Activated T-cell treated with anti-CD3 and anti-CD28 coated beads, Interleukin-2, amount 50 U/mL, for 1 hour (primary cell): Measurements from ENCODE around the gene TTLL4.
A peak's percentile ranks its signal among the peaks of the same experiment; 100 is the strongest.
"Not testable (repeated sequence)": the region's sequence is repeated elsewhere in the genome, so short reads cannot be mapped to it uniquely, and the experiment has no call there.

Experiments used
- DNase-seq: peaks from one replicate; pipeline ENCODE4 v3.0.0-alpha.2; 2020

TTLL4 gene, protein sequence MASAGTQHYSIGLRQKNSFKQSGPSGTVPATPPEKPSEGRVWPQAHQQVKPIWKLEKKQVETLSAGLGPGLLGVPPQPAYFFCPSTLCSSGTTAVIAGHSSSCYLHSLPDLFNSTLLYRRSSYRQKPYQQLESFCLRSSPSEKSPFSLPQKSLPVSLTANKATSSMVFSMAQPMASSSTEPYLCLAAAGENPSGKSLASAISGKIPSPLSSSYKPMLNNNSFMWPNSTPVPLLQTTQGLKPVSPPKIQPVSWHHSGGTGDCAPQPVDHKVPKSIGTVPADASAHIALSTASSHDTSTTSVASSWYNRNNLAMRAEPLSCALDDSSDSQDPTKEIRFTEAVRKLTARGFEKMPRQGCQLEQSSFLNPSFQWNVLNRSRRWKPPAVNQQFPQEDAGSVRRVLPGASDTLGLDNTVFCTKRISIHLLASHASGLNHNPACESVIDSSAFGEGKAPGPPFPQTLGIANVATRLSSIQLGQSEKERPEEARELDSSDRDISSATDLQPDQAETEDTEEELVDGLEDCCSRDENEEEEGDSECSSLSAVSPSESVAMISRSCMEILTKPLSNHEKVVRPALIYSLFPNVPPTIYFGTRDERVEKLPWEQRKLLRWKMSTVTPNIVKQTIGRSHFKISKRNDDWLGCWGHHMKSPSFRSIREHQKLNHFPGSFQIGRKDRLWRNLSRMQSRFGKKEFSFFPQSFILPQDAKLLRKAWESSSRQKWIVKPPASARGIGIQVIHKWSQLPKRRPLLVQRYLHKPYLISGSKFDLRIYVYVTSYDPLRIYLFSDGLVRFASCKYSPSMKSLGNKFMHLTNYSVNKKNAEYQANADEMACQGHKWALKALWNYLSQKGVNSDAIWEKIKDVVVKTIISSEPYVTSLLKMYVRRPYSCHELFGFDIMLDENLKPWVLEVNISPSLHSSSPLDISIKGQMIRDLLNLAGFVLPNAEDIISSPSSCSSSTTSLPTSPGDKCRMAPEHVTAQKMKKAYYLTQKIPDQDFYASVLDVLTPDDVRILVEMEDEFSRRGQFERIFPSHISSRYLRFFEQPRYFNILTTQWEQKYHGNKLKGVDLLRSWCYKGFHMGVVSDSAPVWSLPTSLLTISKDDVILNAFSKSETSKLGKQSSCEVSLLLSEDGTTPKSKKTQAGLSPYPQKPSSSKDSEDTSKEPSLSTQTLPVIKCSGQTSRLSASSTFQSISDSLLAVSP

DNA sequence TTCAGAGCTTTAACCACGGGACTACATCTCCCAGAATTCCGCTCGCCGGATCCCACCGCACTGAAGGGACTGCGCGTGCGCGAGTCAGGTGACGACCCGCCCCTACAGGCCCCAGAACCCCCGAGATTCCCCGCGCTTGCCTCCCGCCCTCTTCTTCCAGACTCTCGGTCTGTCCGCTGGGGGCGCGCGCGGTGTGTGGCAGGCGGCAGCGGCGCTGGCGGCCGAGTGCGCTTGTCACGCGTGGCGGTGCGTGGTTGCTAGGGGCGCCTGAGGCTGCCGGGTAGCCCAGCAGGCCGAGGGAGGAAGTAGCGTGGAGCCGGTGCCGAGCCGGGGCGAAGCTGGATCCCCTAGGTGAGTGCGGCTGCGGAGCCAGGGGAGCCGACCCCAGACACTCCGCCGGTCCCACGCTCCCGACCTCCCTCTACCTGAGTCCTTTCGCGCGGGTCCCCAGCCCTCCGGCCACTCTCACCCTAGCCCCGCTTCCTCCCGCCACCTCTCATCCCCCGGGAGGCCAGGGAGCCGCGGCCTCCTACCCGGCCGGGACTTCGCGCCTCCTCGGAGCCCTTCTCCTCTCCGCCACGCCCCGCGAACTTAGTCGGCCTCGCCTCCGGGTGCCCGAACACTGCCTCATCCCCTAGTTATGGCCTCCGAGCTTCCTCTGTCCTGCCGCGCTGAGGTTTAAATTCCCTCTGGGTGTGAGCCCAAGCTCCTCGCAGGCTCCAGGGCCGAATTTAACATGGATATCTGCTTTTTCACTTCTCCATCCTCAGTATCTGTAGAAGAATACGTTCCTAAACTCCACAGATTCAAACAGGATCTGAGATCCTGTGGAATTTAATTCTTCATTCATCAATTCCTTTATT, at the start of gene TTLL4:
Gene TTLL4 (plus strand): TSS at position 149 of the 863 bp plus-strand sequence. CDS start 26,842 bp downstream, outside the sequence.
- DNase-seq, result peak; percentile 97

DNA sequence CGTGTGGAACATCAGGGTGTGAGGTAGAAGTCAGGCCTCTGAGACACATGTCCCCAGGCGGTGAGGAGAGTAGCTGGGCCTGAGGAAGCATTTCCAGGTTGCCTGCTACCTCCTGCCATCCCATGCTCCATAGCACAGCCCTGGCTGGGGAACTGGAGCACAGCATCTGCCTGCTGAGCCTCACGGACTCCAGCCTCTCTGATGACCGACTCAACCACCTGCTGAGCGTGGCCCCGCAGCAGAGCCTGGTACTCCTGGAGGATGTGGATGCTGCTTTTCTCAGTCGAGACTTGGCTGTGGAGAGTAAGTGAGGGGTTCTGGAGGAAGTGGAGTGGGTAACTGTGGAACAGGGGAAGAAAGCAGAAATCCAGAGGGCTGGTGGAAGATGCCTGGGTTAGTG, 48.3 kb upstream of the TTLL4 start:
- DNase-seq, result no peak

DNA sequence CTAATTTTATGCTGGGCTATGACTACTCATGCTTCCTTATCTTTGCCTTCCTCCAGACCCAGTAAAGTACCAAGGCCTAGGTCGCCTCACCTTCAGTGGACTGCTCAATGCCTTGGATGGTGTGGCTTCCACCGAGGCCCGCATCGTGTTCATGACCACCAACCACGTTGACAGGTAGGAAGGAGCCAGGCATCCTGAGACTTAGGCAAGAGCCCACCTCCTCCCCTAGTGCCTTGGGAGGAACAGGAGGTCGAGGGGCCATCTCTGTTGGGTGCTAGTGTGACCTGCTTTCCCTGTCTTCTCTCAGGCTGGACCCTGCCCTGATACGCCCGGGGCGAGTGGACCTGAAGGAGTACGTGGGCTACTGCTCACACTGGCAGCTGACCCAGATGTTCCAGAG, 47.8 kb upstream of the TTLL4 start:
- DNase-seq, result no peak

DNA sequence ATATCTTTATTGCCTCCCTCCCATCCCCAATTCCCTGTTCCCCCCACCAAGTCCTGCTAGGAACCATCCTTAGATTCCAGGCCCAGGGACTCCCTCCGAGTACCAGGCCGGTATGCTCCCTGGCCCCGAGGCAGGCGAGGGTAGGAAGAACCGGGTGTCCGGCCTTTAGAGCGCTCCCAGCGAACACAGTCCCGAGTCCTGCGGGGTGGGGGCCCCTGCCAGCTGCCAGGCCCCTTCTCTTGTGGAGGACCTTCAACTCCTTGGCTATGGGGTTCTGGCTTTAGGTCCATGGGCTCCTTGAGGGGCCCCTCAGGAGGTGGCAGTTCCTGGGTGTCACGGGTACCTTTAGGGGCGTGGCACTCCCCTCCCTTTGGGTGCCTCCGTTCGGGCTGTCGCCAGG, 46.7 kb upstream of the TTLL4 start:
- DNase-seq, result no peak

DNA sequence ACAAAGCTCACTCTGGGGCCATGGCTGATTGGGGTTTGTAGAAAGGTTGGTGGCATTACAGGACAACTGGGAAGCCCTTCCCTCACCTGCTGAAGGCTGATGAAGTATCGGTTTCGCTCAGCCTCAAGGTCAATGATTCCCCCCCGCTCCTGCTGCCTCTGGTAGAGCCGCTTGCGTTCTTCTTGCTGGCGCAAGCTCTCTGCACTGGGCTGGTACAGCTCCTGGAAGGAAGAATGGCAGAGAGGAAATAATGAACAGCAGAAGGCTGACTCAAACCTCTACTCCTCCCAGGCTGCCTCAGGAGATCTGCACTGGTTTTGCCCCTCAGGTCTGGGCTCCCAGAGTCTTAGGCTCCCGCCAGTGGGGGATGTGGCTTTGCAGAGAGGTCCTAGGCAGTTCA, 46.0 kb upstream of the TTLL4 start:
- DNase-seq, result no peak

DNA sequence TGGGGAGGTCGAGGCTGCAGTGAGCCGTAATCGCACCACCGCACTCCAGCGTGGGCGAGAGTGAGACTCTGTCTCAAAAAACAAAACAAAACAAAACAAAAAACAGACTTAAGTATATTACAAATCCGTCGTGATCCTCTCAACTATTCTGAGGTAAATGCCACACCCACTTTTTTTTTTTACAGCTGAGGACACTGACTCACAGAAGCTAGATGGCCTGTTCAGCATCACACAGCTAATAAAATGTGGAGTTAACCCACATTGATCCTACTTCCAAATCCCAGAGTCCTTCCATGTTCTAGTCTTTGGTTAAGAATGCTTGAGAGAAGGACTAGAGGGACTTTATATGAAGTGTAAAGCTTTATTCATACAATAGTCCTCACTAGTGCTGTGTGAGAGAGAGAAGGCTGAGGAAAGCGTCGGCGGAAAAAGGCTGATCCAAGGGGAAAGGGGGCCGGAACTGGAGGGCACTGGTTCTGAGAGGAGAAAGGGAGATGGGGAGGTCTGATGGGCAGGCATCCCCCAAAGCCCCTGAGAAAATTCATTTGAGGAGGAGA, 39.5 kb upstream of the TTLL4 start:
- no peak for DNase-seq

DNA sequence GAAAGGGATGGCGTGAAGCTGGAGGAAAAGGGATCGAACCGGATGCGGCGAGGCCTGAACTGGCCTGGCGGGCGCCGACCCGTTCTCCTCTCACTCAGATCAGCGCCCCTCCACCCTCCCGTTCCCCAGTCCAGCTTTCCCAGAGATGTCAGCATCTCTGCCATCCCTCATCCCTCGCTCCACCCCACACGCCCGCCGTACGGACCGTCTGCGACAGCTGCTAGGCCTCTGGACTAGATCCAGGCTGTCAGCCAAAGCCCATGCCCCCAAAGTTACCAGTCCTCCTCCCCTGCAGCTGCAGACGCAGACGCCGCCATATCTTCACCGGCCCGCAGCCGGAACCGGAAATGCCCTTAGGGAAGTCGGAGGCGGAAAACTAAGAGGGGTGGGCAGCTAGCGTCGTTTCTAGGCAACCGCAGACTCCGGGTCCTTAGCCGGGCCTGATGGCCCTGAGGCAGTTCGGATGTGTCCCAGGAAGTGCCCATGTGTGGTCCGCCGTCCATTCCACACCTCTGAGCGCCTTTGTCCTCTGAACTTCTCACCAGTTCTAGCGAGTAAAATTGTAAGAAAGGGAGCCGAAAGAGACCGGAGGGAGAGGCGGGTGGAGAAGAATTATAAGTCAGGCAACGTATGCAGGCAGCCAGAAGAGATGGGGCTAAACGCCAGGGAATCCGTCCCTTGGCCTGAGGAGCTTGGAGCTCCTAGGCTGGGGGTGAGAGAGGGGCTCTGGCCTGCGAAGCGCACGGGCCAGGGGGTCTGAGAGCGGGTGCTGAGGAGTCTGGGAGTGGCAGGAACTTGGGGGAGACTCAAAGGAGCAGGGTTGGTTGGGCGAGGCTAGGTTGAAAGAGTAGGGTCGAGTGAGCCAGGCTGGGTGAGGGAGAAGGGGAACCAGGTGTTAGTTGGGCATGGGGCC, 38.7 kb upstream of the TTLL4 start, which contains the start of the genes RNF25 and STK36:
Gene RNF25 (minus strand): TSS at position 349 of the 913 bp plus-strand sequence. CDS start 32 bp downstream, at position 317.
Gene STK36 (plus strand): TSS at position 433 of the 913 bp plus-strand sequence. CDS start 744 bp downstream, outside the sequence.
- DNase-seq, result peak; percentile 79

DNA sequence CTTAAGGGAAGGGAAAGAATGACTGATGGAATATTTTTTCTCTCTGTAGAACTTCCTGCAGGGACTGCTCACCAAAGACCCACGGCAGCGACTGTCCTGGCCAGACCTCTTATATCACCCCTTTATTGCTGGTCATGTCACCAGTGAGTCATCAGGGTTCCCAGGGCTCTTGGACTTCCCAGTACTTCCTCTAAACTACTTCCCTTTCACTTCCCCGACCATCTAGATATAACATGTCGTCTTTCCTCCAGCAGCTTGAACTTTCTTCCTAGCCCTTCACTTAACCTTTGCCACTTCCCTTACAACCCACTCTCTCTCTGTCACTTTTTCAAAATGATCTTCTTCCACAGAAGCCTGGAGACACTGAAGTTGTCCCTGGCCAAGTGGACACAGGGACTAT, 31.5 kb upstream of the TTLL4 start:
- no peak for DNase-seq

DNA sequence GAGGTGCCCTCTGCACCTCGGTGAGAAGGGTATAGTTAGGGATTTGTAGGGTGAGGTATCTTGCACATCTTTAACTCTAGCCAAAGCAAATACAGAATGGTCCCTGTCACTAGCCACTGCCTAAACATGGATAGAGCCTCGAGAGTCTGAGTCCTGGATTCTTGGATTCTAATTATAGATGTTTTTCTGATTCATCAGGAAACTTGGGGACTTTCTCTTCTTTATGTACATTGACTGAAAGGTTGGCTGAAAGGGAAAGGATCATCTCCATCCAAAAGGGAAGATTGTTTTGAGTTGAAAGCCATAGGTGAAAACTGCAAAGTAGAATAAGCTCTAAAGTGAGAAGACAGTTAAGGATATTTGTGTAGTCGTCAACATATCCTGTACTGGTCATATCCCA, 30.6 kb upstream of the TTLL4 start:
- no peak for DNase-seq

DNA sequence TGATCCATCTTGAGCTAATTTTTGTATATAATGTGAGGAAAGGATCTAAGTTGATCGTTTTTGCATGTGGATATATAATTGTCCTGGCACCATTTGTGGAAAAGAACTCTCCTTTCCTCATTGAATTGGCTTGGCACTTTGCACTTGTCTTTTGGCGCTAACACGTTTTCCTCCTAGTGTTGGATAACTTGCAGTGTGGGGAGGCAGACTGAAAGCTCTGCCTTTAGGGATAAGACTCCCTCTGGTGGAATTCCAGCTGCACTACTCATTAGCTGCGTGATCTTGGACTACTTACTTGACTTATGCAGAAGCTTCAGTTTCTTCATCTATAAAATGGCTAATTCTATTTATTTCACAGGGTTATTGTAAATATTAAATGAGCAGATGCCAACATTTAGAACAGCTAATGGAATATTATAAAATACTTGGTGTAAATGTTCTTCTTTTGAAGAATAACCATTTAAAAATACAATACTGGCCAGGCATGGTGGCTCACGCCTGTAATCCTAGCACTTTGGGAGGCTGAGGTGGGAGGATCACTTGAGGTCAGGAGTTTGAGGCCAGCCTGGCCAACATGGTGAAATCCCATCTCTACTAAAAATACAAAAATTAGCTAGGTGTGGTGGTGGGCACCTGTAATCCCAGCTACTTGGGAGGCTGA, 23.1 kb upstream of the TTLL4 start:
- DNase-seq, result not testable (repeated sequence)

DNA sequence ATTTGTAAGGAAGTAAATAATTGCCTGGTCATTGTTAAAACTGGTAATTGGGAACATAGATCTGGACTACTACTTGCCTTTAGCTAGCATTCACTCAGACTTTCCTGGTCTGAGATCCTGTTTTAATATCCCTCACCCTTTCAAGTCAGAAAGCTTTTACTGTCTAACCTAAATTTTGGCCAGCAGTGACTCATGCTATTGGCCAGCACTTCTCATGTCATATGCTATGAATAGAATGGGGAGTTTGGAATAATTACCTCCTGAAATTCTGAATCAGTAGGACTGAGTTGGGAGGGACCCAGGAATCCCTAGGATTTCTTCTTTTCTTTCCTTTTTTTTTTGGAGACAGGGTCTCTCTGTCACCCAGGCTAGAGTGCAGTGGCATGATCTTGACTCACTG, 19.4 kb upstream of the TTLL4 start:
- no peak for DNase-seq

DNA sequence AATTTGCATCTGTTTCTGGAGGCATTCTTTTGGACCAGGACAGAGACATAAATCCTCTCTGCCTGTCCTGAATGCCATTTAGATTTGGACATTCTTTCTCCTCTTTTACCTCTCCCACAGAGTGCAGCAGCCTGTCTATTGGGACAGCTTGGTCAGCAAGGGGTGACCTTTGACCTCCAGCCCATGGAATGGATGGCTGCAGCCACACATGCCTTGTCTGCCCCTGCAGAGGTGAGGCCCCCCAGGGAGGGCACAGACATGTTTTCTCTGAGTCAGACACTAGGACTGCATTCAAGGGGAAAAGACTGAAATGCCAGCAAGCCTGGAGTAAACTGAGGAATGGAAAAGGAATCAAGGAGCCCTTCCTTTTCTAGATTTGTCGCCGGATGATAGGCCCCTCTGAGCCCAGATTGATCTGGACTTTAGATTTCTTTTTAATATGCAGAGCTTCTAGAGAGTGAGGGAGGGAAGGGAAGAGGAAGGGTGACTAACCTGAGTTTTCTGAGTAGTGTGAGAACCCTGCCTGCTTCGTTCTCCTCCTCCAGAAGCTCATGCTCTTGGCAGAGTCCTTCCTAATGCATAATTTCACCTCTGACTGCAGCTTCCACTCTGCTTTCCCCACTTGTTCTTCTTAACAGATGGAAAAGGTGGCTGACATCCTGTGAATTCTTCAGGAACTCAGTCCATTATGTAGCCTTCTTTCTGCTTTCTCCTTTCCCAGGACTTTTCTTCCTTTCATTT, 16.1 kb upstream of the TTLL4 start:
- no peak for DNase-seq

DNA sequence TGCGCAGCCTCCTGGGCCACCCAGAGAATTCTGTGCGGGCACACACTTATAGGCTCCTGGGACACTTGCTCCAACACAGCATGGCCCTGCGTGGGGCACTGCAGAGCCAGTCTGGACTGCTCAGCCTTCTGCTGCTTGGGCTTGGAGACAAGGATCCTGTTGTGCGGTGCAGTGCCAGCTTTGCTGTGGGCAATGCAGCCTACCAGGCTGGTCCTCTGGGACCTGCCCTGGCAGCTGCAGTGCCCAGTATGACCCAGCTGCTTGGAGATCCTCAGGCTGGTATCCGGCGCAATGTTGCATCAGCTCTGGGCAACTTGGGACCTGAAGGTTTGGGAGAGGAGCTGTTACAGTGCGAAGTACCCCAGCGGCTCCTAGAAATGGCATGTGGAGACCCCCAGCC, 11.8 kb upstream of the TTLL4 start:
- DNase-seq, result no peak

DNA sequence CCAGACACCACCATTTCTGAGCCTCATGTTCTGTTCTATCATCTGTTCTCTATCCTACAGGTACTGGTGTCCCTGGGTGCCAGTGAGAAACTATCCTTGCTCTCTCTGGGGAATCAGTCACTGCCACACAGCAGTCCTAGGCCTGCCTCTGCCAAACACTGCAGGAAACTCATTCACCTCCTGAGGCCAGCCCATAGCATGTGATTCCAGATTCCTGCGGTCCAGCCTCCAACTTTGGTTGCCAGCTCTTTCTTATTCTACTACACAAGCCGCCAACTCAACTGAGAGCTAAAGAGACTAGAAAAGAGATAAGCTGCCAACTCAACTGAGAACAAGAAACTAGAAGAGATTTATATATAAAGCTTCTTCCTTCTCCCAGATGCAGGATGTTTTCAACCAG, 8.8 kb upstream of the TTLL4 start:
- DNase-seq, result no peak

DNA sequence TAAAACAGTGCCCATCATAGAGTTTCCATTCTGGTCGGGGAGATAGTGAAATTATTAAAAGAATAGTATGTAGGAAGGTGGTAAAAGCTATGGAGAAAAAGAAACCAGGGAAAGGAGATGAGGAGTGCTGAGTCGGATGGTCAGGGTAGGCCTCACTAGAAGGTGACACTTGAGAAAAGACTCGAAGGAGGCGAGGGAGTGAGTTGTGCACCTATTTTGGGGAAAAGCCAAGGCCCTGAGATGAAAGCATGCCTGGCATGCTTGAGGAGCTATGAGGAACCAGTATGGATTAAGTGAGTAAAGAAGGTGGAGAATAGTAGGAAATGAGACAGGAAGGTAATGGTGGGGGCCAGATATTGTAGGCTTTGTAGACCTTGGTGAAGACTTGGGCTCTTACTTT, 7.3 kb upstream of the TTLL4 start:
- DNase-seq, result no peak

DNA sequence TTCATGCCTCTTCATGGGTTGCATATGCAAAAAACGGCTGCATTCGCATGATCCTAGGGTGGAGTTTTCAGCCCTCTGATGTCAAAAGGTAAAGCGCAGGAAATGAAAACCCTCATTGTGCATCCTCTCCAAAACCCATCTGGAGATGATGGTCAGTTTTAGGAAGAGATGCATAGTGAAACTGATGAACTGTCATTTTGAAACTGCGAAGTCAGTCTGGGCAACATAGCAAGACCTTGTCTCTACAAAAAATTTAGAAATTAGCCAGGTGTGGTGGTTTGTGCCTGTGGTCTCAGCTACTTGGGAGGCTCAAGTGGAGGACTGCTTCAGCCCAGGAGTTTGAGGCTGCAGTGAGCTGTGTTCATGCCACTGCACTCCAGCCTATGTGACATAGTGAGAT, 2.5 kb upstream of the TTLL4 start:
- DNase-seq, result no peak

DNA sequence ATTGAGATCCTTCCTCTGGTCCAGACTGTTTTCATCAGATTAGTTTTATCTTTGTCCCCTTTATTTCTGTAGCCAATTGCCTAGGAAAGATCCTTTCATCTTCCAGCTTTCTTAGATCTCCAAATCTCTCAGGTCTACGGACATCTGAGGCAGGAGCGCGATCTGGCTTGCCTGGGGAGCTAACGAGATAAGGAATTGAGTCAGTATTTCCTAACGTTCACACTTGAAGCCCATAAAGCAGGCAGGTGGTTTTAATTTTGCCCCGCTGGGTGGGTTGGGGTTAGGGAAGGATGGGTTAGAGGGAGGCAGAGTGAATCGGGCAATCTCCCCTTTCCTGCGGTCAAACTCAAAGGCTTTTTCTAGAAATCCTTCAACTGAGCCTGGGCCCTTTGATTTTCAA, 727 bp upstream of the TTLL4 start:
- no peak for DNase-seq

DNA sequence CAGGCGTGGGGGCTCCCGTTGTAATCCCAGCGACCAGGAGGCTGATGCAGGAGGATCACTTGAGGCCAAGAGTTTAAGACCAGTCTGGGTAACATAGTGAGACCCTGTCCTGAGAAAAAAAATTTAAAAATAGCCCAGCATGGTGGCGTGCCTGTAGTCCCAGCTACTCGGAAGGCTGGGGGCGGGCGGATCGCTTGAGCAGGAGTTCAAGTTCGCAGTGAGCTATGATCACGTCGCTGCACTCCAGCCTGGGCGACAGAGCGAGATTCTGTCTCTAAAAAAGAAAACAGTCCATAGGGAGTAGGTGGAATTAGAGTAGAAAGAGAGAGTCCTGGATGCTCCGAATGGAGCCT, 325 bp upstream of the TTLL4 start:
- DNase-seq, result no peak

DNA sequence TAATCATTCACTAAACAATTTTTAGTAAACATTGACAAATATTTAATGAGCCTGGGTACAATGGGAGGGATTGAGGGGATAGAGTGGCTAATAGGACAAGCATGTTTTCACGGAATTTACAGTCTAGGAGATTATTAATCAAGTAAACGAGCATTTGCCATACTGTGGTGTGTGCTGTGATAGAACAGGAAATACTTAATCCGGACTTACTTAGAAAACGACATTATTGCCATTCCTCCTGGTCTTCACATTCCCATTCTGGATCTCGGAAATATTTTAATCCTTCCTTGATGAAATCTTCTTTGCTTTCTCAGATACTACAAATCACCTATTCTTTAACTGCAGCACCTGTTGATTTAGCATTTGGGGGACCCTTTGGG, 905 bp downstream of the TTLL4 start:
- no peak for DNase-seq

DNA sequence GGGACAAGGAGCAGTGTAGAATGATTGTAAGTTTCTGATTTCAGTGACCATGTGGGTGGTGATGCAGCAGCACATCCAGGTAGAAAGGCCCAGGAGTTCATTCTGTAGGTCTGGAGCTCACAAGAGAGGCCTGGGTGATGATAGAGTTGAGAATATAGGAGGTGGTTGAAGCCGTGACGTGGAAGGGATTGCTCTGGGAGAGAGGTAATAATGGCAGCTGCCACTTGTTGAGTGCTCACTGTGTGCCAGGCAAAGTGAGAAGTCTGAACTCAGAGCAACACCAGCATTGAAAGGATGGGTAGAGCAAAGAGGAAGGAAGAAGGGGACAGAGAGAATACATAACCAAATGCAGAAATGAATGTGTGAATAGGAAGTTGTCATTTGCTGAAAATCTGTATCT, 3.3 kb downstream of the TTLL4 start:
- no peak for DNase-seq
